Loucy (cell line): ENCODE measurements around the gene CRYZL1.

Experiments
- H2AFZ ChIP-seq: fragments of 200-600 bp; sonication (generic); 2 replicates; pipeline ENCODE4 v1.6.0; 2016; ENCODE audit warnings: antibody characterized with exemption, mild to moderate bottlenecking, low read length, moderate library complexity
- H3F3A ChIP-seq: fragments of 200-600 bp; 2 replicates; pipeline ENCODE4 v1.6.0; 2016; ENCODE audit warnings: antibody characterized with exemption, low read depth, mild to moderate bottlenecking
- H3K27me3 ChIP-seq: fragments of 200-600 bp; sonication (generic); 2 replicates; pipeline ENCODE4 v1.6.1; 2014; ENCODE audit warnings: low read length, mild to moderate bottlenecking; ENCODE audit not compliant: insufficient read depth, poor library complexity, severe bottlenecking
- H3K36me3 ChIP-seq: fragments of 200-600 bp; sonication (generic); 2 replicates; pipeline ENCODE4 v1.6.1; 2016; ENCODE audit warnings: low read length; ENCODE audit not compliant: insufficient read depth
- H3K4me1 ChIP-seq: fragments of 200-600 bp; sonication (generic); 2 replicates; pipeline ENCODE4 v1.5.1; 2014; ENCODE audit warnings: low read length, mild to moderate bottlenecking; ENCODE audit not compliant: insufficient read depth, poor library complexity, severe bottlenecking
- H3K4me2 ChIP-seq: fragments of 200-600 bp; sonication (generic); 2 replicates; pipeline ENCODE4 v1.6.0; 2014; ENCODE audit warnings: antibody characterized with exemption, low read length, low read depth, mild to moderate bottlenecking; ENCODE audit not compliant: poor library complexity, severe bottlenecking
- H3K4me3 ChIP-seq: fragments of 200-600 bp; sonication (generic); 2 replicates; pipeline ENCODE4 v1.5.1; 2014; ENCODE audit warnings: low read length, mild to moderate bottlenecking, mixed read lengths; ENCODE audit not compliant: poor library complexity, severe bottlenecking
- H3K79me2 ChIP-seq: fragments of 200-600 bp; sonication (generic); 2 replicates; pipeline ENCODE4 v1.6.1; 2014; ENCODE audit warnings: low read length; ENCODE audit not compliant: insufficient read depth
- H3K9ac ChIP-seq: fragments of 200-600 bp; sonication (generic); 2 replicates; pipeline ENCODE4 v1.6.0; 2014; ENCODE audit warnings: mild to moderate bottlenecking, low read depth, low read length, moderate library complexity; ENCODE audit not compliant: poor library complexity, severe bottlenecking
- H3K9me2 ChIP-seq: fragments of 200-600 bp; sonication (generic); replicated peaks from 2 replicates; pipeline ENCODE4 v1.6.1; 2016; ENCODE audit warnings: low read depth, low read length, mixed read lengths
- H3K9me3 ChIP-seq: fragments of 200-600 bp; sonication (generic); 2 replicates; pipeline ENCODE4 v1.6.1; 2014; ENCODE audit warnings: mild to moderate bottlenecking, antibody characterized with exemption, low read length, low read depth; ENCODE audit not compliant: insufficient read depth
- H4K20me1 ChIP-seq: fragments of 200-600 bp; sonication (generic); 2 replicates; pipeline ENCODE4 v1.6.0; 2014; ENCODE audit warnings: antibody characterized with exemption, low read length, mild to moderate bottlenecking; ENCODE audit not compliant: insufficient read depth, poor library complexity, severe bottlenecking
- EZH2phosphoT487 ChIP-seq: fragments of 200-600 bp; IDR thresholded peaks from 2 replicates; pipeline ENCODE4 v1.6.1; 2018; ENCODE audit warnings: antibody characterized with exemption, mild to moderate bottlenecking, moderate library complexity, borderline replicate concordance
- TF ChIP-seq, protein P1 (sequence below): fragments of 200-600 bp; sonication (generic); conservative IDR thresholded peaks from 2 replicates; pipeline ENCODE4 v1.5.1; 2014; ENCODE audit warnings: mild to moderate bottlenecking, antibody characterized with exemption, low read length

The CRYZL1 gene

DNA sequence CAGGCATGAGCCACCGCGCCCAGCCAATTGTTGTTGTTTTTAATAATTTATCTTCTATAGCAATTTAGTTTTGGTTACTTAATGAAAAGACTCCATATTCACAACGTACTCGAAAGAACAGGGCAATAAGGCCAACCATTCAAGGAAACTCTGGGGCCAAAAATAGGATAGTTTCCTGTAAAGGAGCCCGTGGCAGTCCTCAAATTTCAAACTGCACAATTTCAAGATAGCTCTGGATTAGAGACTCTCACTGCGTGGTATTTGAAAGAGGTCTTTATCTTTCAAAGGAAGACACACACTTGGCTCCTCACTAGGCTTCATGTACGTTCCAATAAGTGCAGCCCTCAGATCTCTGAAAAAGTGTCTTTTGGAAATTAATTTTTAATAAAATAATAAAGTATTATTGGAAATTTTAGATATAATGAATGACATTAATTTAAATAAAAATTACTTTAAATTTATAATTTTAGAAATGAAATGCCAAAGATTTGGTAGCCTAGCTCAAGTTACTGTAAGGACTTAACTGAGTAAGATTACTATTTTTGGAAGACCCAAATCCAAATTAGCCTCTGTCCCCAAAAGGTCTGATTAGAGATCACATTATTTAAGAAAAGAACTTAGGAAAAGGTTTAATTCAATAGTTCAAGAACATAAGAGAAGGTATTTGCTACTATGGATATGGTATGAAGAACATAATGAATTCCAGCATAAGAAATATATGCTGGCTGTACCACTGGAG is 30.4 kb downstream of the CRYZL1 start:
- H3K4me3 ChIP-seq = no peak overlapping the region
- H3K4me1 ChIP-seq = no peaks in the 10 kb centered on the region
- H4K20me1 ChIP-seq = no peaks in the 10 kb centered on the region
- no peak for TF ChIP-seq EZH2phosphoT487
- TF ChIP-seq, protein P1, sequence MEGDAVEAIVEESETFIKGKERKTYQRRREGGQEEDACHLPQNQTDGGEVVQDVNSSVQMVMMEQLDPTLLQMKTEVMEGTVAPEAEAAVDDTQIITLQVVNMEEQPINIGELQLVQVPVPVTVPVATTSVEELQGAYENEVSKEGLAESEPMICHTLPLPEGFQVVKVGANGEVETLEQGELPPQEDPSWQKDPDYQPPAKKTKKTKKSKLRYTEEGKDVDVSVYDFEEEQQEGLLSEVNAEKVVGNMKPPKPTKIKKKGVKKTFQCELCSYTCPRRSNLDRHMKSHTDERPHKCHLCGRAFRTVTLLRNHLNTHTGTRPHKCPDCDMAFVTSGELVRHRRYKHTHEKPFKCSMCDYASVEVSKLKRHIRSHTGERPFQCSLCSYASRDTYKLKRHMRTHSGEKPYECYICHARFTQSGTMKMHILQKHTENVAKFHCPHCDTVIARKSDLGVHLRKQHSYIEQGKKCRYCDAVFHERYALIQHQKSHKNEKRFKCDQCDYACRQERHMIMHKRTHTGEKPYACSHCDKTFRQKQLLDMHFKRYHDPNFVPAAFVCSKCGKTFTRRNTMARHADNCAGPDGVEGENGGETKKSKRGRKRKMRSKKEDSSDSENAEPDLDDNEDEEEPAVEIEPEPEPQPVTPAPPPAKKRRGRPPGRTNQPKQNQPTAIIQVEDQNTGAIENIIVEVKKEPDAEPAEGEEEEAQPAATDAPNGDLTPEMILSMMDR = no peak
- no peak overlapping the region for H2AFZ ChIP-seq
- H3K36me3 ChIP-seq = peaks cover 18% of the 10 kb centered on the region; the same call in 1 of the 2 replicates
- no peaks in the 10 kb centered on the region for H3K79me2 ChIP-seq
- H3K9me2 ChIP-seq = no peaks in the 10 kb centered on the region
- H3K4me2 ChIP-seq = no peak overlapping the region
- no peaks in the 10 kb centered on the region for H3K9me3 ChIP-seq
- H3K9ac ChIP-seq = no peak overlapping the region
- H3K27me3 ChIP-seq = no peaks in the 10 kb centered on the region
- H3F3A ChIP-seq = no peaks in the 10 kb centered on the region; the same call in 1 of the 2 replicates

DNA sequence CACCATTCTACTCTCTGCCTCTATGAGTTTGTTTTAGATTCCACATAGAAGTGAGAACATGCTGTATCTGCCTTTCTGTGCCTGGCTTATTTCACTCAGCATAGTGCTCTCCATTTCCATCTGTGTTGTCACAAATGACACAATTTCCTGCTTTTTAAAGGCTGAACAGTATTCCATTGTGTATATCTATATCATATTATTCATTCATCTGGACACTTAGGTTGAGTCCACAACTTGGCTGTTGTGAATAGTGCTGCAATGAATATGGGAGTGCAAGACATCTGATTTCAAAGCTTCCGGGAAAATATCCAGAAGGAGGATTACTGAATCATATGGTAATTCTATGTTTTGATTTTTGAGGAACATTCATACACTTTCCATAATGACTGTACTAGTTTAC is 33.0 kb downstream of the CRYZL1 start:
- Histone ChIP-seq H3K79me2 (no peaks in the 10 kb centered on the region), H3K36me3 (peaks cover 21% of the 10 kb centered on the region; the same call in 1 of the 2 replicates), H4K20me1 (no peaks in the 10 kb centered on the region), H3K4me1 (no peaks in the 10 kb centered on the region), H2AFZ (no peak overlapping the region), H3K4me2 (no peak overlapping the region), H3K9me2 (no peaks in the 10 kb centered on the region), H3K4me3 (no peak overlapping the region), H3K9me3 (no peaks in the 10 kb centered on the region), H3K27me3 (no peaks in the 10 kb centered on the region), H3F3A (no peaks in the 10 kb centered on the region; the same call in 1 of the 2 replicates), H3K9ac (no peak overlapping the region)
- TF ChIP-seq, protein P1 = no peak
- no peak for TF ChIP-seq EZH2phosphoT487

DNA sequence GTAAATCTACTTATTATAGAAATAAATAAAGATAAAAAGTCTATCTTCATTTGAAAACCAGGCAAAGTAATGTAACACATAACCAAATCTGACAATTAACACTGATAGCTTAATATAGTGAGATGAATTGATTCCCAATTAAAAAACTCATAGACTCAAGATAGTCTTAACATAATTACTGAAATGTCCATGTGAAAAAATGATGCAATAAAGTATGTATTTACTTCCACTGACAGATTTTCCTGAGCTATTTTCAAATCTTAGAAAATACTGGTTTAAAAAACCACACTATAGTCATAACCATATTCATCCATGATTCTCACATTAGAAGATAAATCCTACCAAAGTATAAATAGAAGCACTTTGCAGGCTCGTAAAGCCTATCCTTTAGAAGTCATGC is 43.5 kb downstream of the CRYZL1 start:
- Histone ChIP-seq H3K4me2 (no peak overlapping the region), H3F3A (no peaks in the 10 kb centered on the region), H2AFZ (no peak overlapping the region), H3K79me2 (no peaks in the 10 kb centered on the region), H3K9ac (no peak overlapping the region), H3K4me3 (no peak overlapping the region), H3K36me3 (peaks cover 51% of the 10 kb centered on the region; the same call in 1 of the 2 replicates), H3K9me3 (no peaks in the 10 kb centered on the region), H3K27me3 (no peaks in the 10 kb centered on the region), H3K4me1 (no peaks in the 10 kb centered on the region), H3K9me2 (no peaks in the 10 kb centered on the region), H4K20me1 (no peaks in the 10 kb centered on the region)
- TF ChIP-seq EZH2phosphoT487 = no peak
- TF ChIP-seq, protein P1 = no peak
